ENCODE measurements around the gene GLCCI1.

- no peak for TF ChIP-seq GATA2 (IDR thresholded peaks at IDR 0.05; ENCODE audit: low read depth, low read length)
- no peak for TF ChIP-seq GATA3 (IDR thresholded peaks at IDR 0.05; ENCODE audit: low read depth, low read length)
Measured at GRCh38 chr7:8035647-8036518, 67.3 kb downstream of the GLCCI1 start.

All from SH-SY5Y (cell line).